Subcutaneous abdominal adipose tissue (tissue), 5 donors: Measurements from ENCODE around the gene ARHGEF25.
A peak's percentile ranks its signal among the peaks of the same experiment; 100 is the strongest.
"Not testable (repeated sequence)": the region's sequence is repeated elsewhere in the genome, so short reads cannot be mapped to it uniquely, and the experiment has no call there.

Experiments
- H3K27ac ChIP-seq: one replicate; pipeline ENCODE4 v1.7.0; 2013; ENCODE audit warnings: low read depth, mild to moderate bottlenecking, inconsistent platforms, low read length, moderate library complexity
- H3K27me3 ChIP-seq, 5 donors: one replicate each; pipeline ENCODE4 v1.7.0; 2013; ENCODE audit warnings: low read length in 5 of 5, inconsistent platforms in 1 of 5; ENCODE audit not compliant: control insufficient read depth in 5 of 5, insufficient read depth in 4 of 5
- H3K36me3 ChIP-seq, 5 donors: one replicate each; pipeline ENCODE4 v1.7.0; 2013; ENCODE audit warnings: low read length in 5 of 5; ENCODE audit not compliant: control insufficient read depth in 5 of 5, insufficient read depth in 5 of 5
- H3K4me1 ChIP-seq, 5 donors: one replicate each; pipeline ENCODE4 v1.7.0; 2013; ENCODE audit warnings: low read length in 5 of 5, mild to moderate bottlenecking in 3 of 5, moderate library complexity in 1 of 5; ENCODE audit not compliant: control insufficient read depth in 5 of 5, insufficient read depth in 5 of 5
- H3K4me3 ChIP-seq, 5 donors: one replicate each; pipeline ENCODE4 v1.7.0; 2013; ENCODE audit warnings: low read length in 5 of 5, low read depth in 1 of 5
- H3K9ac ChIP-seq, 5 donors: one replicate each; pipeline ENCODE4 v1.7.0; 2013; ENCODE audit warnings: low read length in 5 of 5, mild to moderate bottlenecking in 4 of 5, moderate library complexity in 3 of 5
- H3K9me3 ChIP-seq, 5 donors: one replicate each; pipeline ENCODE4 v1.7.0; 2013; ENCODE audit warnings: low read length in 5 of 5; ENCODE audit not compliant: control insufficient read depth in 5 of 5
- donor health status: healthy.
- donor health status: healthy.
- donor health status: healthy.
- donor health status: healthy.
- donor health status: healthy.

ARHGEF25 gene

DNA sequence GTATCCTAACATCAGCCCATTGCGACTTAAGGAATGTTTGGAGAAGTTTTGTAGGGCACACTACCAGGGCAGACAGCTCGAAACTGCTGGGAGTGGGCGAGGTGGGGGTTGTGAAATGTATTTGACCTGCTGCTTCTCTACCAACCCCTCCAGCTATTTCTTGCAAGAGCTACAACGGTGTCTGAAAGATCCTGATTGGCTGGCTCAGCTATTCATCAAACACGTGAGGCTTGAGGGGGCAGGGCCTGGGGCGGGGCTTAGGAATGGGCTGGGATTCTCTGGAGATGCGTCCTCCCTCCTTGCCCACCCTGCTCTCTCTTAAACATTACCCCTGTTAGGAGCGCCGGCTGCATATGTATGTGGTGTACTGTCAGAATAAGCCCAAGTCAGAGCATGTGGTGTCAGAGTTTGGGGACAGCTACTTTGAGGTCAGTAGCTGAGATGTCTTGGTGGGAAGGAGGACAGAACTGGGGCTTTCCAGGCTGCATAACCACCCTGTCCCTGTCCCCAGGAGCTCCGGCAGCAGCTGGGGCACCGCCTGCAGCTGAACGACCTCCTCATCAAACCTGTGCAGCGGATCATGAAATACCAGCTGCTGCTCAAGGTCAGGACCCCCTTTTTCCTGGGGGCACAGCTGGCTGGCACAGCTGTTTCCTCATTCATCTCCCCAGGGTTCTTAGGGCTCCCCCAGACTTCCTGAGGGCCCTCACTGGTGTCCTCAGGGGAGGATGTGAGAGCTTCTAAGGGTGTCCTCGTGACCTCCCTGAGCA, 3.1 kb downstream of the ARHGEF25 start:
- H3K36me3 ChIP-seq = peaks cover 0 to 14% (median 11%) of the 10 kb centered on the region in 5 donors
- peaks cover 30 to 76% (median 60%) of the 10 kb centered on the region in 5 donors for H3K27me3 ChIP-seq
- H3K27ac ChIP-seq = no peak overlapping the region
- no peak overlapping the region for H3K4me3 ChIP-seq
- H3K9ac ChIP-seq = no peak overlapping the region
- no peaks in the 10 kb centered on the region for H3K9me3 ChIP-seq
- peaks cover 0 to 27% (median 24%) of the 10 kb centered on the region in 5 donors for H3K4me1 ChIP-seq

DNA sequence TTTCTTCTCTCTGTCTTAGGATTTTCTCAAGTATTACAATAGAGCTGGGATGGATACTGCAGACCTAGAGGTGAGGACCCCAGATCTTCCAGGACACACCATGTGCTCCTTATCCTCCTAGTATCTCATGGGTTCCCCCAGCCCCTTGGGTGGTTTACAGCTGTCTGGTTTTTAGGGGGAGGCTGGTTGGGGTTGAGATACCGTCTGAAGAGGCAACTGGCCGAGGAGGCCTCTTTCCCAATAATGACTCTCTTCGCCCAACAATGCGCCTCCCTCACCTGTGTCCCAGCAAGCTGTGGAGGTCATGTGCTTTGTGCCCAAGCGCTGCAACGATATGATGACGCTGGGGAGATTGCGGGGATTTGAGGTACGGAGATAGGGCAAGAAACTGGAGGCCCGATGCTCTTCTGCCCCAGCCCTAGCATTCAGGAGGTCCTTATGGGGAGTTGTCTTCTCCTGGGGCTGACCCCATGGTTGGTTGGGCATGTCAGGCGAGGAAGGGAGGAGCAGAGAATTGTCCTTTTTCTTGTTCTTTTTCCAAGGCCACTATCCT, 3.8 kb downstream of the ARHGEF25 start:
- Histone ChIP-seq H3K9ac (no peak overlapping the region), H3K4me3 (no peak overlapping the region), H3K4me1 (peaks cover 0 to 34% (median 27%) of the 10 kb centered on the region in 5 donors), H3K27ac (no peak overlapping the region), H3K27me3 (peaks cover 37 to 78% (median 66%) of the 10 kb centered on the region in 5 donors), H3K36me3 (peaks cover 0 to 14% (median 11%) of the 10 kb centered on the region in 5 donors), H3K9me3 (no peaks in the 10 kb centered on the region)

DNA sequence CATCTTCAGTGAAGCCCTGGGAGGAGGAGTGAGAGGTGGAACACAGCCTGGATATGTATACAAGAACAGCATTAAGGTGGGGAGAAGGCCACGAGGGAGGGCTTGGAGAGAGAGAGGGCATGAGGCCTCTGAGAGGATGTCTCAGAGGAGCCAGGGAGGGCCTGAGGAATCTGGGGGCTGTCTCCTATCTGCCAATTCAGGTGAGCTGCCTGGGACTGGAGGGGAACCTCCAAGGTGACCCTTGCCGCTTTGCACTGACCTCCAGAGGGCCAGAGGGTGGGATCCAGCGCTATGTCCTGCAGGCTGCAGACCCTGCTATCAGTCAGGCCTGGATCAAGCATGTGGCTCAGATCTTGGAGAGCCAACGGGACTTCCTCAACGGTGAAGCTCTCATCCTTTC, 4.4 kb downstream of the ARHGEF25 start:
- Histone ChIP-seq H3K4me3 (no peak overlapping the region), H3K9me3 (no peaks in the 10 kb centered on the region), H3K36me3 (peaks cover 0 to 14% (median 11%) of the 10 kb centered on the region in 5 donors), H3K4me1 (peaks cover 0 to 28% (median 23%) of the 10 kb centered on the region in 5 donors), H3K9ac (no peak overlapping the region), H3K27me3 (peaks cover 40 to 78% (median 68%) of the 10 kb centered on the region in 5 donors), H3K27ac (no peak overlapping the region)

DNA sequence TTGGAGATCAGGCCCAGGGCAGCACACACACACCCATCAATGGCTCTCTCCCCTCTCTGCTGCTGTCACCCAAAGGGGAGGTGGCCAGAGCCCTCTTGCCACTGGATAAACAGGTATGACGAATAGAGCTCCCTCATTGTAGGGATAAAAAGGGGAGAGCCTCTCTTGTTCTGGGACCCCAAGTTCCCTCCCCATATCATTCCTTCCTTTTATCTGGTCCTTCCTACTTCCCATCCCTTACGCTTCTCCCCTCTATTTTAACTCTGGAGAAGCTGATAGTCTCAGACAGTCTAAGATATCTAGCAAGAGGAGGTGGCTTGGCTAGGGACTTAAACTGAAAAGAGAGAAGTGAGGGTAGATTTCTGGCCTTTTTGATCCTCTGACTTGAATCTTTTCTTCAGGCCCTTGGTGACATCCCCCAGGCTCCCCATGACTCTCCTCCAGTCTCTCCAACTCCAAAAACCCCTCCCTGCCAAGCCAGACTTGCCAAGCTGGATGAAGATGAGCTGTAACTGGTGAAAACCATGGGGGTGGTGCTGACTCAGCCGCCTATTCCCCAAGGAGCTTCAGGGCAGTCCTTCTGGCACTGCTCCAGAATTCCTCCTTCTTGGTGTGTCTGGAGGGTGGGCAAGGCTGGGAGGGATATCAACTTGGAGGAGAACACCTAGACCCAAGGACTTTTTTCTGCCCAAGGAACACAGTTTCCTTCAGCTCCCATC, 5.3 kb downstream of the ARHGEF25 start:
- H3K4me1 ChIP-seq = peaks cover 2 to 28% (median 25%) of the 10 kb centered on the region in 5 donors
- H3K27me3 ChIP-seq = peaks cover 46 to 79% (median 72%) of the 10 kb centered on the region in 5 donors
- peaks cover 0 to 14% (median 11%) of the 10 kb centered on the region in 5 donors for H3K36me3 ChIP-seq
- no peak overlapping the region for H3K9ac ChIP-seq
- H3K27ac ChIP-seq = no peak overlapping the region
- H3K4me3 ChIP-seq = no peak overlapping the region
- H3K9me3 ChIP-seq = no peaks in the 10 kb centered on the region

DNA sequence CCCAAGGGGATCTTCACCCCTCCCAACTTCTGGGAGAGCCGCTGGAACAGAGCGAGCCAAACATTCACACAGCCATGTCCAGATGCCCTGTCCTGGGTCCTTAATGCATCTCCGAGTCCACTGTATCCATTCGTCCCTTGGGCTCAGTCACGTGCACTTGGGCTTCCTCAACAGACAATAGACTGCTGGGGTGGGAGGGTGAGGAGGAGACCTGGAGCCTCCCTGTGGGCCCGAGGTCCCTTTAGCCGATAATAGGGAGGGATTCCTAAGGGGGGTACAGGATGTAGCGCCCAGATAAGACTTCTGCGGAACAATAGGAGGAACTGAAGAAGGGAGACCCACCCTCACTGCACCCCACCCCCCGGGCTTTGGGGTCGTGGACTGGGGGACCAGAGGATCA, 6.7 kb downstream of the ARHGEF25 start:
- H3K27me3 ChIP-seq = peaks cover 56 to 80% (median 76%) of the 10 kb centered on the region in 5 donors
- H3K27ac ChIP-seq = no peak overlapping the region
- peaks cover 0 to 14% (median 11%) of the 10 kb centered on the region in 5 donors for H3K36me3 ChIP-seq
- H3K9me3 ChIP-seq = no peaks in the 10 kb centered on the region
- peaks cover 2 to 26% (median 24%) of the 10 kb centered on the region in 5 donors for H3K4me1 ChIP-seq
- H3K9ac ChIP-seq = no peak overlapping the region
- H3K4me3 ChIP-seq = no peak overlapping the region

DNA sequence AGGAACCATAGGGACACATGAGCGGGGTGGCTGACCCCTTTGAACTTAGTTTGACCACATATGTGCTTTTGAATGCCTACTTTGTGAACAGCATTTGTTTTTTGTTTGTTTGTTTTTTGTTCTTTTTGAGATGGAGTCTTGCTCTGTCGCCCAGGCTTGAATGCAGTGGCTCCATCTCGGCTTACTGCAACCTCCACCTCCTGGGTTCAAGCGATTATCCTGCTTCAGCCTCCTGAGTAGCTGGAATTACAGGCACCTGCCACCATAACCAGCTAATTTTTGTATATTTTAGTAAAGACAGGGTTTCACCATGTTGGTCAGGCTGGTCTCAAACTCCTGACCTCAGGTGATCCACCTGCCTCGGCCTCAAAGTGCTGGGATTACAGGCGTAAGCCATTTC, 7.2 kb downstream of the ARHGEF25 start:
- H3K27ac ChIP-seq, H3K4me3 ChIP-seq, H3K9me3 ChIP-seq, H3K9ac ChIP-seq: not testable (repeated sequence)
- Histone ChIP-seq H3K27me3 (peaks cover 52 to 77% (median 75%) of the 10 kb centered on the region in 5 donors), H3K36me3 (peaks cover 0 to 14% (median 11%) of the 10 kb centered on the region in 5 donors), H3K4me1 (peaks cover 2 to 26% (median 24%) of the 10 kb centered on the region in 5 donors)

DNA sequence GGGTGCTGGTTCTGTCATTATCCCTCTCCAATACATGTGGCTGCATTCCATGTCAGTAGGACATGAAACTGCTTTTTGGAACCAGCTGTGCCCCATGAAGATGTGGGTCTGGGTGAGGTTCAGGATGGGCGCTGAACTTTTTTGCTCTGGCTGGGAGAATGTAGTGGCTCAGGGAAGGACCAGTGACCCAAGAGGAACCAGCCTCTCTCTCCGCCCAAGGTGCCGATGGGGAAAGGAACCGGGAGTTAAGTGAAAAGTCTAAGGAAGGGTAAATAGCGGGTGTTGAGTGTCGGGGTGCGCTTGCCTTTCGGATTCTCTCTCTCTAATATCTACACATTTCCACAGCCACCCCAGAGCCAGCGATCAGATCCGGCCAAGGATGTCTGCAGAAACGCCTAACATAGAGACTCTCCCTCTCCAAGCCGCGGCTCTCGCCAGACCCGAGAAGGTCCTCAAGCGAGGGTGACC, 7.8 kb downstream of the ARHGEF25 start:
- peaks cover 0 to 14% (median 11%) of the 10 kb centered on the region in 5 donors for H3K36me3 ChIP-seq
- peaks cover 57 to 76% (median 74%) of the 10 kb centered on the region in 5 donors for H3K27me3 ChIP-seq
- no peak overlapping the region for H3K27ac ChIP-seq
- H3K4me3 ChIP-seq = no peak overlapping the region
- H3K9me3 ChIP-seq = no peaks in the 10 kb centered on the region
- no peak overlapping the region for H3K9ac ChIP-seq
- peaks cover 2 to 26% (median 24%) of the 10 kb centered on the region in 5 donors for H3K4me1 ChIP-seq

DNA sequence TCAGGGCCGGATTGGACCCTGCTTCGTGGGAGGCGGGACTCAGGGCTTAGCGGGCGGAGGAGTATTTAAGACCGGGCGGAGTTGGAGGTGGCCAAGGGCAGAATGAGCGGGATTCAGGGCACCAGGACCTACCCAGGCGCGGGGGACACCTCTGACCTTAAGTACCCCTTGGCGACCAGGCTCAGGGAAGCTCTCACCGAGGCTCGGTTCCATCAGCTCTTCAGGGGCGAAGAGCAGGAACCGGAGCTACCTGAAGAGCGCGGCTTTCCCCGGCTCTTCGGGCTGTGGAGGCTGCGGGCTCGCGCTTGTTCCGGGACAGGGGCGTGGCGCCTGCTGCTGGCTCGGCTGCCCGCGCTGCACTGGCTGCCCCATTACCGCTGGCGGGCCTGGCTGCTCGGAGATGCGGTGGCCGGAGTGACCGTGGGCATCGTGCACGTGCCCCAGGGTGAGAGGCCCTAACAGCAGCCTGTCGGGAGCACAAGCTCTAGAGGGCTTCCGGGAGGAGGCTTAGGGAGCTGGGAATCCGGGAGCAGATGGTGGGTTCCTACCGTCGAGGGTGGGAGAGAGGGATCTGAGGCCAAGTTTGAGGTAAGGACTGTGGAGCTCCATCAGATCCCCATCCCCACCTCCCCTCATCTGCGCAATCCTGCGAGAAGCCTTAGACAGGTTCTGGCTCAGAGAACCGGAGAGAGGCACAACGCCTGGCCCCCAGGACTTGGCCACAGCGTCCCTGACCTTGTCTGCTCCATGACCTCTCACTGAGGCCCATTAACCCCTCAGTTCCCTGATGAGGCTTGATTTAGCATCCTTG, 8.4 kb downstream of the ARHGEF25 start:
- H3K4me1 ChIP-seq = peaks cover 2 to 24% (median 23%) of the 10 kb centered on the region in 5 donors

DNA sequence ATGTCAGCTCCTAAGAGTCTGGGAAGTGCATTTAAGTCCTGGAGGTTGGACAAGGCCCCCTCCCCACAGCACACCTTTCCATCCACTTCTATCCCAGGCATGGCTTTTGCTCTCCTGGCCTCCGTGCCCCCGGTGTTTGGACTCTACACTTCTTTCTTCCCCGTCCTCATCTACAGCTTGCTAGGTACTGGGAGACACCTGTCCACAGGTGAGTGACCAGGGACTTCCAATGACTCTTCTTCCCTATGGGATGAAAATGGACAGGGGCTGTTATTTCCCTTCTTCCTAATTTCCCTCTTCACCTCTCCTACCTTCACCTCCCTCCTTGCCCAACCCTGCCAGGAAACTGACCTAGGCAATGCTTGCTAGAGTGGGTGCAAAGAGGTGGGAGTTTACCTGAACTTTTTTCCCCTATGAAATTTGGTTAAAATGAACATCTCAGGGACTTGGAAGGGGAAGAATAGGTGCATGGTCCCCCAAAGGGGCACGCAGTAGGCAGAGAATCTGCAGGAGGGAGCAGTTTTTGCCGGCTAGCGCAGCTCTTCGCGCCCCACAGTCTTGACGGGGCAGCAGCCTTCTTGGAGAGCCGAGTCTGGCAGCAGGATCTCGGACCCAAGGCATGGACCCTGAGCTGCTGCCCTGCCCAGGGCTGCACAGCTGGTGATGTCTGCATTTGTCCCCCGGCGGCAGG, 9.2 kb downstream of the ARHGEF25 start:
- Histone ChIP-seq H3K27me3 (peaks cover 65 to 78% (median 76%) of the 10 kb centered on the region in 5 donors), H3K27ac (no peak overlapping the region), H3K4me1 (peaks cover 2 to 24% (median 21%) of the 10 kb centered on the region in 5 donors), H3K4me3 (peak overlapping the region in 3 of 5 donors; percentile 50 to 68 (median 58)), H3K9ac (no peak overlapping the region), H3K9me3 (no peaks in the 10 kb centered on the region), H3K36me3 (peaks cover 0 to 10% (median 7%) of the 10 kb centered on the region in 5 donors)

More for the DNA sequence above, 8.4 kb downstream of the ARHGEF25 start:
- Histone ChIP-seq H3K4me3 (no peak overlapping the region), H3K36me3 (peaks cover 0 to 14% (median 9%) of the 10 kb centered on the region in 5 donors), H3K27me3 (peaks cover 59 to 76% (median 75%) of the 10 kb centered on the region in 5 donors), H3K27ac (no peak overlapping the region), H3K9me3 (no peaks in the 10 kb centered on the region), H3K9ac (no peak overlapping the region)
